Thymus (tissue), 14 donors: ENCODE results near the gene UCMA. TPM values are rescaled to one million over a fixed set of nuclear protein-coding genes. Genes with fewer than 3 reads are reported as not detected.
"Not testable (repeated sequence)": the region's sequence is repeated elsewhere in the genome, so short reads cannot be mapped to it uniquely, and the experiment has no call there.

ENCODE experiments used
- DNase-seq, 9 donors: peaks; one replicate each; pipeline ENCODE4 v3.0.0-alpha.2; 2013; ENCODE audit warnings: low spot score in 9 of 9, low read depth in 6 of 9, missing footprints in 1 of 9
- H3K27ac ChIP-seq, 2 donors: one replicate each; pipeline ENCODE4 v1.5.1; 2013; ENCODE audit warnings: control low read depth in 1 of 2, low read depth in 1 of 2, low read length in 1 of 2, mild to moderate bottlenecking in 1 of 2, moderate library complexity in 1 of 2
- H3K27me3 ChIP-seq, 2 donors: one replicate each; pipeline ENCODE4 v1.5.1; 2013; ENCODE audit warnings: low read length in 1 of 2; ENCODE audit not compliant: control insufficient read depth in 2 of 2, insufficient read depth in 1 of 2
- H3K36me3 ChIP-seq, 2 donors: one replicate each; pipeline ENCODE4 v1.5.1; 2013; ENCODE audit warnings: low read length in 1 of 2, mild to moderate bottlenecking in 1 of 2, moderate library complexity in 1 of 2; ENCODE audit not compliant: control insufficient read depth in 2 of 2, insufficient read depth in 2 of 2
- H3K4me1 ChIP-seq, 2 donors: one replicate each; pipeline ENCODE4 v1.5.1; 2013; ENCODE audit warnings: low read length in 2 of 2; ENCODE audit not compliant: control insufficient read depth in 2 of 2, insufficient read depth in 2 of 2
- H3K4me3 ChIP-seq, 2 donors: one replicate each; pipeline ENCODE4 v1.5.1; 2013; ENCODE audit warnings: low read length in 2 of 2, control low read depth in 1 of 2, mild to moderate bottlenecking in 1 of 2
- H3K9me3 ChIP-seq, 2 donors: one replicate each; pipeline ENCODE4 v1.5.1; 2013; ENCODE audit warnings: low read length in 1 of 2, mild to moderate bottlenecking in 1 of 2; ENCODE audit not compliant: control insufficient read depth in 2 of 2, insufficient read depth in 1 of 2
- WGBS: extraction: QIAGEN DNeasy Blood & Tissue Kit; methylation state at CpG from one replicate; pipeline ENCODE4 v1.1.7; 2013; 5-methylcytosine and 5-hydroxymethylcytosine counted together
- long read RNA-seq, 10 donors: transcript quantifications; one replicate each; lab custom pipeline, GENCODE V29; 2026
- polyA plus RNA-seq: library from polyadenylated mRNA; stranded (reverse); fragments of 200-250 nt; gene quantifications from one replicate; pipeline ENCODE4 v1.2.3, GENCODE V29; 2013
- total RNA-seq: library from RNA; stranded (reverse); fragments of 120-200 nt; gene quantifications from one replicate; pipeline ENCODE4 v1.2.4, GENCODE V29; 2013
- donor health status: healthy.

Gene UCMA, protein sequence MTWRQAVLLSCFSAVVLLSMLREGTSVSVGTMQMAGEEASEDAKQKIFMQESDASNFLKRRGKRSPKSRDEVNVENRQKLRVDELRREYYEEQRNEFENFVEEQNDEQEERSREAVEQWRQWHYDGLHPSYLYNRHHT
- 0.52 TPM for total RNA-seq
- polyA plus RNA-seq = 0.23 TPM
- long read RNA-seq, donor 1 = 0 reads
- long read RNA-seq, donor 2 = 0 reads
- long read RNA-seq, donor 3 = 0 reads
- long read RNA-seq, donor 4 = 0 reads
- long read RNA-seq, donor 5 = 0 reads
- long read RNA-seq, donor 6 = 0 reads
- long read RNA-seq, donor 7 = 0 reads
- long read RNA-seq, donor 8 = 0 reads
- long read RNA-seq, donor 9, partial matches to known transcripts = 0 of 1 reads
- long read RNA-seq, donor 9, other reads (novel, unspliced or antisense) = 0 of 1 reads
- long read RNA-seq, donor 10 = 0 reads

DNA sequence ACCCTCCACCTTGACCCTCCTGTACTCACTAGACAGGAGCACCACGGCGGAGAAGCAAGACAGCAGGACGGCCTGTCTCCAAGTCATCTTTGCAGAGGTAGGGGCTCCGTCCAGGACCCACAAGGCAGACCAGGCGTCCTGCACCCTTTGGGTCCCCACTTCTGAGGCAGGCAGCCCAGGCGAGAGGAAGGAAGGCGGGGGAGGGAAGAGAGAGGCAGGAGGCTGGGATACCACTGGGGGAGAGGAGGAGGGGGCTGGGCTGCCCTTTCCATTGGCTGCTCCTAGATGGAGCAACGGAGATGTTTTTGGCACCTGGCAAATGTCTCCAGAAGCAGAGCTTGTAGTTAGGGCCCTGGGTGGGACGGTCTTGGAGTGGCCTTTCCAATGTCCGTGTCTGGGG, at the start of gene UCMA:
Gene UCMA (minus strand): TSS at position 203 of the 400 bp plus-strand sequence. CDS start 116 bp downstream, at position 87.
- DNase-seq = no peak
- H3K36me3 ChIP-seq = no peaks in the 10 kb centered on the region
- WGBS = 82% methylated on average over 10 of the region's 10 CpGs

DNA sequence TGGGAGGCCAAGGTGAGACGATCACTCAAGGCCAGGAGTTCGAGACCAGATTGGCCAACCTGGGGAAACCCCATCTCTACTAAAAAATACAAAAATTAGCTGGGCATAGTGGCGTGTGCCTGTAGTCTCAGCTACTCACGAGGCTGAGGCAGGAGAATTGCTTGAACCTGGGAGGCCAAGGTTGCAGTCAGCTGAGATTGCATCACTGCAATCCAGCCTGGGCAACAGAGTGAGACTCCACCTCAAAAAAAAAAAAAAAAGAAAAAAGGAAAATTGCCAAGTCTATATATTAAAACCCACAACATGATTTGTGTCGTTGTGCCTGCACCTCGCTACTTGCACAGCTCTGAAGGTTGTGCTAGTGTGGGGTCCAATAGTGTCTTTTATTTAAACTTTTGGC, 48.2 kb upstream of the UCMA start:
- not testable (repeated sequence) for H3K27ac ChIP-seq, H3K9me3 ChIP-seq, DNase-seq, H3K27me3 ChIP-seq, H3K36me3 ChIP-seq, H3K4me1 ChIP-seq, H3K4me3 ChIP-seq
- WGBS = 97% methylated on average over 6 of the region's 6 CpGs

More for the DNA sequence above, at the start of gene UCMA:
- H3K27me3 ChIP-seq = peaks cover 0 to 5% of the 10 kb centered on the region in 2 donors
- no peaks in the 10 kb centered on the region for H3K9me3 ChIP-seq
- no peaks in the 10 kb centered on the region for H3K4me1 ChIP-seq
- no peak within 1 kb of the TSS for H3K27ac ChIP-seq
- no peak within 1 kb of the TSS for H3K4me3 ChIP-seq

DNA sequence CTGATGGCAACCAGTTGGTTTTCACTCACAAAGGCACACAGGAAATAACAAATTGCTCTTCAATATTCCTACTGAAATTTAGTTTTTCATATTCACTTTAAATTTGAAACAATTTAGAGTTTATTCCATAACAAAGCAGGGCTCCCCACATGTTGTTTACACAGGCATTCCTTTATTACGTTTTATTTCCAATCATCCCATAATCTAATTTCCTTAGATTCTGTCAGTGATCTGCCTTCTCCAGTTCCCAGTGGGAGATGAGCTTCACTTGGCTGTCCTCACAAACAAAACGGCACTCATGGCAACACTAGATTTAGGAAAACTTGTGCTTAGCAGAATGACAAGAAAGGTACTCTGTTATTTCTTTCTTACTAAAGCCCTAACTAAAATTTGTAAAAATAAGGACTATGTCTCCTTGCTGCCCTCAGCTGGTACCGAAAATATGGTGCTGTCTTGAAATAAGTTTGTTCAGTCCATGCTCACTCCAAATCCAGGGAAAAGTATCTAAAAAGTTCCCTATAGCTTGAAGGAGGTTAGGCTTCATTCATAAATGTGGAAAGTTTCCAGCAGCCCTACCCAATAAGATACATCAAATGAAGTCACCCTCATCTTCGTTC, 42.7 kb upstream of the UCMA start:
- Histone ChIP-seq H3K27me3 (no peaks in the 10 kb centered on the region), H3K9me3 (no peaks in the 10 kb centered on the region), H3K36me3 (peaks cover 0 to 3% of the 10 kb centered on the region in 2 donors), H3K4me1 (peaks cover 0 to 5% of the 10 kb centered on the region in 2 donors), H3K27ac (no peak overlapping the region), H3K4me3 (no peak overlapping the region)
- no peak for DNase-seq
- WGBS = 96% methylated on average over 4 of the region's 4 CpGs

- not testable (repeated sequence) for H3K36me3 ChIP-seq
Measured at GRCh38 chr10:13276146-13276545, 42.0 kb upstream of the UCMA start.

GRCh38 chr10:13272164-13272571, 38.0 kb upstream of the UCMA start:
- no peak overlapping the region for H3K4me3 ChIP-seq
- peak overlapping the region in 1 of 2 donors; percentile 26 for H3K27ac ChIP-seq
- H3K9me3 ChIP-seq = no peaks in the 10 kb centered on the region
- peaks cover 0 to 8% of the 10 kb centered on the region in 2 donors for H3K4me1 ChIP-seq
- no peaks in the 10 kb centered on the region for H3K36me3 ChIP-seq
- DNase-seq = peak in 4 of 9 donors; percentile 11 to 37 (median 18)
- 76% methylated on average over 12 of the region's 12 CpGs for WGBS
- H3K27me3 ChIP-seq = no peaks in the 10 kb centered on the region

More at GRCh38 chr10:13276146-13276545, 42.0 kb upstream of the UCMA start:
- not testable (repeated sequence) for H3K4me1 ChIP-seq, H3K27me3 ChIP-seq, H3K27ac ChIP-seq, DNase-seq, H3K4me3 ChIP-seq, H3K9me3 ChIP-seq
- 98% methylated on average over 11 of the region's 11 CpGs for WGBS

DNA sequence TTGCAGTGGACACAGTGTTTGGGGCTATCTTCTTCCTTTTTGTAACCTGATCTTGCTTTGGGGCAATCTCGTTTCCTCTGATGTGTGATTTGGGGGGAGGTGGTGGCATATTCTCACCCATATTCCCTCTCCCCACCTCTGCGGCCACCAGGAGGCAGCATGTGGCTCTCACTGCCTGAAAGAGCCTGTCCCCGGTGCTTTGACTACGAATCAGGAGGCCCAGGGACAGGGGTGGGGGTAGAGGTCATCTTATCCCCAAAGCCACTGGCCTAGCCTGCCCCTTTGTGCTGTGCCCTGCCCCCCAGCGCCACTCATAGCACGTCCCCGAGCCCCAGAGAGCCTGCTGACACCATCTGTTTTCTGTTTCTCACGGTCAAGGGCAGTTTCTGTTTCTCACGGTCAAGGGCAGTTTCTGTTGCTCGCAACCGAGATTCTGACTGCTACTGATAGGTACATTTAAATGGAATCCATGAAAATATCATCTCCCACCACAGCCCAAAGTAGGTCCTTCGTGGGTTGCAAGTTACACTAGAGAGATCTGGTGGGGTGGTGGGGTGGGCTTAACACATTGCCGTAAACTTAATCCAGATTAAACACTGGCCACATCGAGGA, 37.5 kb upstream of the UCMA start:
- H3K9me3 ChIP-seq = no peaks in the 10 kb centered on the region
- DNase-seq = peak in 5 of 9 donors; percentile 13 to 45 (median 17)
- H3K27me3 ChIP-seq = no peaks in the 10 kb centered on the region
- peak overlapping the region in 1 of 2 donors; percentile 26 for H3K27ac ChIP-seq
- no peak overlapping the region for H3K4me3 ChIP-seq
- H3K4me1 ChIP-seq = peaks cover 0 to 8% of the 10 kb centered on the region in 2 donors
- H3K36me3 ChIP-seq = no peaks in the 10 kb centered on the region
- 76% methylated on average over 14 of the region's 14 CpGs for WGBS

DNA sequence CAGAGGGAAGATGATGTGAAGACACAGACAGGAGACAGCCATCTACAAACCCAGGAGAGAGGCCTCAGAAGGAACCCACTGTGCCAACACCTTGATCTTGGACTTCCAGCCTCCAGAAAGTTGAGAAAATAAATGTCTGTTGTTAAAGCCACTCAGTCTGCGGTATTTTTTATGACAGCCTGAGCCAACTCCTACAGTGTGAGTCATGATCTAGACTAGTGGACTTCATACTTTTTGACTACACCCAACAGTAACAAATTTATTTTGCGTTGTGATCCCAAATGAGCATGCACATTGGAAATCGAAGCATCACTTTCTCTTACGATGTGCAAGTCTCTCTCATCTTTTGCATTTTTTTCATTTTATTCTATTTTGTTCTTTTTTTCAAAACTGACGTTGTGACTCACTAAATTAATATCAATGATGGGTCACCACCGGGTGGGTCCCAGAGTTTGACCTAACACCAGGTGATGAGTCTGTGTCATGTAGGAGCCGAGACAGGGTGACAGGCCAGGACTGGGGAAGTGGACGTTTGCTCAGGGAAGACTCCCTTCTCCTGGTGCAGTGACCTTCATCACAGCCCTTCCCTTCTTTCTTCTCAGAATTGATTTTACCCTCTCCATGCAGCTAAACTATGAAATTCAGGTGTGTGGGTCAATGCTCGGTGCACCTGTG, 36.8 kb upstream of the UCMA start:
- H3K27ac ChIP-seq = no peak overlapping the region
- no peaks in the 10 kb centered on the region for H3K9me3 ChIP-seq
- H3K36me3 ChIP-seq = no peaks in the 10 kb centered on the region
- H3K4me3 ChIP-seq = no peak overlapping the region
- no peaks in the 10 kb centered on the region for H3K27me3 ChIP-seq
- 96% methylated on average over 9 of the region's 9 CpGs for WGBS
- peaks cover 0 to 8% of the 10 kb centered on the region in 2 donors for H3K4me1 ChIP-seq
- no peak for DNase-seq

- WGBS = 22% methylated on average over 3 of the region's 3 CpGs
- H3K27ac ChIP-seq = no peak overlapping the region
Measured at GRCh38 chr10:13268841-13269240, 34.7 kb upstream of the UCMA start.

More at GRCh38 chr10:13268841-13269240, 34.7 kb upstream of the UCMA start:
- no peaks in the 10 kb centered on the region for H3K9me3 ChIP-seq
- no peaks in the 10 kb centered on the region for H3K36me3 ChIP-seq
- H3K27me3 ChIP-seq = no peaks in the 10 kb centered on the region
- no peak overlapping the region for H3K4me3 ChIP-seq
- DNase-seq = no peak
- peaks cover 0 to 8% of the 10 kb centered on the region in 2 donors for H3K4me1 ChIP-seq
